K562 (cell line): ENCODE results near the gene BCAM.

Source experiments
- EP300 ChIP-seq: IDR thresholded peaks from 2 replicates; pipeline ENCODE4 v1.6.1; 2012; ENCODE audit warnings: low read length, improper control_type of control experiment
- FIP1L1 ChIP-seq: fragments of 200-400 bp; formaldehyde crosslinking; IDR thresholded peaks from 2 replicates; pipeline ENCODE4 v1.6.1; 2018; ENCODE audit warnings: mild to moderate bottlenecking, low read depth, low read length; ENCODE audit not compliant: poor library complexity, severe bottlenecking
- GABPA ChIP-seq: fragments of 200-800 bp; sonication (Bioruptor generic); conservative IDR thresholded peaks from 2 replicates; pipeline ENCODE4 v1.6.1; 2016; ENCODE audit warnings: low read depth, missing genetic modification characterization, missing compliant biosample characterization
- GATA2 ChIP-seq: sonication (generic); formaldehyde crosslinking; IDR thresholded peaks from 2 replicates; pipeline ENCODE4 v1.4.0; 2020; ENCODE audit warnings: mild to moderate bottlenecking, missing genetic modification reagents
- HMG20A ChIP-seq: fragments of 450-650 bp; formaldehyde crosslinking; conservative IDR thresholded peaks from 2 replicates; pipeline ENCODE4 v1.4.0; 2020; ENCODE audit warnings: mild to moderate bottlenecking, mixed read lengths
- HMGXB4 ChIP-seq: sonication (generic); formaldehyde crosslinking; IDR thresholded peaks from 2 replicates; pipeline ENCODE4 v1.8.1; 2023; ENCODE audit warnings: mild to moderate bottlenecking, missing genetic modification reagents
- MEIS2 ChIP-seq: fragments of 450-650 bp; IDR thresholded peaks from 2 replicates; pipeline ENCODE4 v1.6.1; 2014; ENCODE audit warnings: mild to moderate bottlenecking; ENCODE audit not compliant: partially characterized antibody
- NFE2L1 ChIP-seq: fragments of 450-650 bp; IDR thresholded peaks from 2 replicates; pipeline ENCODE4 v1.6.1; 2016; ENCODE audit warnings: missing genetic modification characterization, low read depth, mild to moderate bottlenecking, missing compliant biosample characterization, moderate library complexity, borderline replicate concordance
- NUFIP1 ChIP-seq: fragments of 450-650 bp; IDR thresholded peaks from 2 replicates; pipeline ENCODE4 v1.6.1; 2018; ENCODE audit not compliant: partially characterized antibody
- POLR2A ChIP-seq: fragments of 450-650 bp; conservative IDR thresholded peaks from 2 replicates; pipeline ENCODE4 v1.6.1; 2016
- REST ChIP-seq, 2 experiments: fragments of 450-650 bp; formaldehyde crosslinking in 1 of 2; IDR thresholded peaks; 2 replicates each; pipeline versions ENCODE4 v1.4.0 to v1.6.1; 2014 to 2020; ENCODE audit warnings: mild to moderate bottlenecking in 2 of 2, borderline replicate concordance in 1 of 2, low read depth in 1 of 2
- SMAD1 ChIP-seq: fragments of 150-350 bp; IDR thresholded peaks from 2 replicates; pipeline ENCODE4 v1.6.1; 2014; ENCODE audit warnings: low read length, low read depth; ENCODE audit not compliant: partially characterized antibody
- STAT5A ChIP-seq: IDR thresholded peaks from 2 replicates; pipeline ENCODE4 v1.6.1; 2012; ENCODE audit warnings: low read length, inconsistent platforms, borderline replicate concordance
- TCF15 ChIP-seq: fragments of 250-450 bp; sonication (Bioruptor Pico); IDR thresholded peaks from 2 replicates; pipeline ENCODE4 v1.8.0; 2022; ENCODE audit warnings: moderate library complexity, mild to moderate bottlenecking, inconsistent platforms

- TF ChIP-seq GATA2 (no peak), REST (IDR thresholded peaks at IDR 0.05; ENCODE audit: borderline replicate concordance) (no peak), REST (CRISPR knock-in tag; IDR thresholded peaks at IDR 0.05; ENCODE audit: low read depth) (no peak), SMAD1 (no peak), HMGXB4 (no peak), NFE2L1 (no peak), NUFIP1 (no peak), HMG20A (CRISPR knock-in tag) (no peak), MEIS2 (no peak), GABPA (tag) (no peak), FIP1L1 (no peak), STAT5A (no peak), EP300 (no peak), POLR2A (no peak), TCF15 (no peak)
Observed at GRCh38 chr19:44772959-44773358, 35.9 kb upstream of the BCAM start.
